Measurements from ENCODE around the gene CADPS. TPM values are rescaled to one million over a fixed set of nuclear protein-coding genes. Genes with fewer than 3 reads are reported as not detected.

The CADPS gene
- polyA plus RNA-seq, 1 donor (not counting 4 experiments of a cell fraction or from before 2014, with no cell fraction given): not detected

GRCh38 chr3:62835554-62836236, 39.5 kb downstream of the CADPS start:
- H3K36me3 ChIP-seq (ENCODE audit: control insufficient read depth in 2 of 2, extremely low read depth in 1 of 2, insufficient read depth in 2 of 2, low read length in 2 of 2): no peaks in the 10 kb centered on the region
- FAIRE-seq (no peak), DNase-seq (ENCODE audit: low read depth, low spot score) (no peak)
- no peak overlapping the region for H2AFZ ChIP-seq (ENCODE audit: control insufficient read depth, low read length)
- H3K4me2 ChIP-seq (ENCODE audit: control insufficient read depth, extremely low read depth, insufficient read depth, low read depth, low read length): no peak overlapping the region
- no peak overlapping the region for H3K4me3 ChIP-seq (ENCODE audit: control insufficient read depth in 2 of 3, extremely low read depth in 1 of 3, insufficient read depth in 2 of 3, low read depth in 1 of 3, low read length in 3 of 3)
- H3K4me1 ChIP-seq (ENCODE audit: control insufficient read depth, extremely low read depth, insufficient read depth, low read length): no peaks in the 10 kb centered on the region
- no peak overlapping the region for H3K27ac ChIP-seq (ENCODE audit: control insufficient read depth, insufficient read depth, low read length)
- no peaks in the 10 kb centered on the region for H3K9me1 ChIP-seq (ENCODE audit: control insufficient read depth, extremely low read depth, insufficient read depth, low read length)
- no peaks in the 10 kb centered on the region for H3K27me3 ChIP-seq (ENCODE audit: control insufficient read depth, extremely low read depth, insufficient read depth, low read length)
- H3K9me3 ChIP-seq (ENCODE audit: control insufficient read depth, low read depth, low read length): no peaks in the 10 kb centered on the region
- no peaks in the 10 kb centered on the region for H3K79me2 ChIP-seq (ENCODE audit: control insufficient read depth, insufficient read depth, low read length)
- dilution Hi-C loops (cut with MboI; ENCODE audit: extremely low pct_ligation_motif_present, low sequenced_read_pairs): no loop called here
- no peaks in the 10 kb centered on the region for H4K20me1 ChIP-seq (ENCODE audit: control insufficient read depth, extremely low read depth, insufficient read depth, low read length)
- H3K9ac ChIP-seq (ENCODE audit: control insufficient read depth, extremely low read depth, insufficient read depth, low read length): no peak overlapping the region
- TF ChIP-seq EZH2 (IDR thresholded peaks at IDR 0.05; ENCODE audit: low read length): no peak

- Histone ChIP-seq H2AFZ (ENCODE audit: control insufficient read depth, low read length) (no peak overlapping the region), H4K20me1 (ENCODE audit: control insufficient read depth, extremely low read depth, insufficient read depth, low read length) (no peaks in the 10 kb centered on the region), H3K27me3 (ENCODE audit: control insufficient read depth, extremely low read depth, insufficient read depth, low read length) (peaks cover 3% of the 10 kb centered on the region), H3K9ac (ENCODE audit: control insufficient read depth, extremely low read depth, insufficient read depth, low read length) (no peak overlapping the region), H3K27ac (ENCODE audit: control insufficient read depth, insufficient read depth, low read length) (no peak overlapping the region), H3K4me2 (ENCODE audit: control insufficient read depth, extremely low read depth, insufficient read depth, low read depth, low read length) (no peak overlapping the region), H3K4me3 (ENCODE audit: control insufficient read depth in 2 of 3, extremely low read depth in 1 of 3, insufficient read depth in 2 of 3, low read depth in 1 of 3, low read length in 3 of 3) (no peak overlapping the region), H3K9me1 (ENCODE audit: control insufficient read depth, extremely low read depth, insufficient read depth, low read length) (no peaks in the 10 kb centered on the region), H3K79me2 (ENCODE audit: control insufficient read depth, insufficient read depth, low read length) (no peaks in the 10 kb centered on the region), H3K4me1 (ENCODE audit: control insufficient read depth, extremely low read depth, insufficient read depth, low read length) (no peaks in the 10 kb centered on the region), H3K9me3 (ENCODE audit: control insufficient read depth, low read depth, low read length) (no peaks in the 10 kb centered on the region), H3K36me3 (ENCODE audit: control insufficient read depth in 2 of 2, extremely low read depth in 1 of 2, insufficient read depth in 2 of 2, low read length in 2 of 2) (no peaks in the 10 kb centered on the region)
- TF ChIP-seq CTCF (optimal IDR thresholded peaks at IDR 0.05 in 1 of 3, IDR thresholded peaks at IDR 0.05 in 1 of 3, conservative IDR thresholded peaks at IDR 0.05 in 1 of 3; ENCODE audit: extremely low read depth in 1 of 3, insufficient read depth in 2 of 3, low read length in 3 of 3) (peak; percentile 26 to 61 (median 50)), EZH2 (IDR thresholded peaks at IDR 0.05; ENCODE audit: low read length) (no peak)
- FAIRE-seq: no peak
- dilution Hi-C loops (cut with MboI; ENCODE audit: extremely low pct_ligation_motif_present, low sequenced_read_pairs): no loop called here
- no peak for DNase-seq (ENCODE audit: low read depth, low spot score)
Measured at GRCh38 chr3:62833538-62833937, 41.7 kb downstream of the CADPS start.

GRCh38 chr3:62832553-62832952, 42.7 kb downstream of the CADPS start:
- dilution Hi-C loops (cut with MboI; ENCODE audit: extremely low pct_ligation_motif_present, low sequenced_read_pairs): no loop called here

More at GRCh38 chr3:62832553-62832952, 42.7 kb downstream of the CADPS start:
- Histone ChIP-seq H3K27ac (ENCODE audit: control insufficient read depth, insufficient read depth, low read length) (no peak overlapping the region), H3K9me1 (ENCODE audit: control insufficient read depth, extremely low read depth, insufficient read depth, low read length) (no peaks in the 10 kb centered on the region), H3K36me3 (ENCODE audit: control insufficient read depth in 2 of 2, extremely low read depth in 1 of 2, insufficient read depth in 2 of 2, low read length in 2 of 2) (no peaks in the 10 kb centered on the region), H3K4me1 (ENCODE audit: control insufficient read depth, extremely low read depth, insufficient read depth, low read length) (no peaks in the 10 kb centered on the region), H2AFZ (ENCODE audit: control insufficient read depth, low read length) (no peak overlapping the region), H3K27me3 (ENCODE audit: control insufficient read depth, extremely low read depth, insufficient read depth, low read length) (peaks cover 3% of the 10 kb centered on the region), H3K4me2 (ENCODE audit: control insufficient read depth, extremely low read depth, insufficient read depth, low read depth, low read length) (no peak overlapping the region), H3K4me3 (ENCODE audit: control insufficient read depth in 2 of 3, extremely low read depth in 1 of 3, insufficient read depth in 2 of 3, low read depth in 1 of 3, low read length in 3 of 3) (no peak overlapping the region), H3K79me2 (ENCODE audit: control insufficient read depth, insufficient read depth, low read length) (no peaks in the 10 kb centered on the region), H4K20me1 (ENCODE audit: control insufficient read depth, extremely low read depth, insufficient read depth, low read length) (no peaks in the 10 kb centered on the region), H3K9me3 (ENCODE audit: control insufficient read depth, low read depth, low read length) (no peaks in the 10 kb centered on the region), H3K9ac (ENCODE audit: control insufficient read depth, extremely low read depth, insufficient read depth, low read length) (no peak overlapping the region)
- no peak for DNase-seq (ENCODE audit: low read depth, low spot score)
- FAIRE-seq: no peak
- TF ChIP-seq CTCF (optimal IDR thresholded peaks at IDR 0.05 in 1 of 3, IDR thresholded peaks at IDR 0.05 in 1 of 3, conservative IDR thresholded peaks at IDR 0.05 in 1 of 3; ENCODE audit: extremely low read depth in 1 of 3, insufficient read depth in 2 of 3, low read length in 3 of 3) (no peak), EZH2 (IDR thresholded peaks at IDR 0.05; ENCODE audit: low read length) (no peak)
